ENCODE measurements around the gene TNS2. TPM values are rescaled to one million over a fixed set of nuclear protein-coding genes. Genes with fewer than 3 reads are reported as not detected.

TNS2 gene
- total and polyA plus RNA-seq, 10 of the 15 experiments (the other 5 are each of a cell fraction or from before 2014, with no cell fraction given), result 0.03 to 0.72 (median 0.16) TPM; not detected in 4

- TF ChIP-seq, protein P1, sequence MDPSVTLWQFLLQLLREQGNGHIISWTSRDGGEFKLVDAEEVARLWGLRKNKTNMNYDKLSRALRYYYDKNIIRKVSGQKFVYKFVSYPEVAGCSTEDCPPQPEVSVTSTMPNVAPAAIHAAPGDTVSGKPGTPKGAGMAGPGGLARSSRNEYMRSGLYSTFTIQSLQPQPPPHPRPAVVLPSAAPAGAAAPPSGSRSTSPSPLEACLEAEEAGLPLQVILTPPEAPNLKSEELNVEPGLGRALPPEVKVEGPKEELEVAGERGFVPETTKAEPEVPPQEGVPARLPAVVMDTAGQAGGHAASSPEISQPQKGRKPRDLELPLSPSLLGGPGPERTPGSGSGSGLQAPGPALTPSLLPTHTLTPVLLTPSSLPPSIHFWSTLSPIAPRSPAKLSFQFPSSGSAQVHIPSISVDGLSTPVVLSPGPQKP (IDR thresholded peaks at IDR 0.05; ENCODE audit: low read depth, low read length), result no peak
- TF ChIP-seq HDAC2 (IDR thresholded peaks at IDR 0.05) (no peak), EGR1 (IDR thresholded peaks at IDR 0.05; ENCODE audit: borderline replicate concordance in 1 of 2, low read depth in 2 of 2, low read length in 2 of 2) (peak in 1 of 2 experiments; percentile 29; a peak in 1 of 3 replicates), PKNOX1 (IDR thresholded peaks at IDR 0.05) (peak; percentile 99), NFIC (IDR thresholded peaks at IDR 0.05; ENCODE audit: low read depth, low read length) (no peak), ATF7 (IDR thresholded peaks at IDR 0.05; ENCODE audit: low read depth) (no peak), TARDBP (IDR thresholded peaks at IDR 0.05; ENCODE audit: borderline replicate concordance) (no peak), JUNB (IDR thresholded peaks at IDR 0.05) (no peak), SRF (IDR thresholded peaks at IDR 0.05; ENCODE audit: low read depth in 2 of 2, low read length in 2 of 2) (no peak), SREBF2 (IDR thresholded peaks at IDR 0.05; ENCODE audit: low read length) (no peak), SUPT20H (IDR thresholded peaks at IDR 0.05; ENCODE audit: borderline replicate concordance, control insufficient read depth, low read depth, low read length) (no peak), STAT3 (IDR thresholded peaks at IDR 0.05; ENCODE audit: low read depth, low read length) (no peak), ZNF274 (IDR thresholded peaks at IDR 0.05; ENCODE audit: insufficient read depth, insufficient read length) (no peak), NR2F1 (conservative IDR thresholded peaks at IDR 0.05) (peak; percentile 34; the same call in 1 of the 2 replicates), BHLHE40 (IDR thresholded peaks at IDR 0.05; ENCODE audit: borderline replicate concordance in 1 of 2, low read depth in 2 of 2, low read length in 1 of 2) (peak in 1 of 2 experiments; percentile 53; a peak in 1 of 4 replicates), SIN3A (IDR thresholded peaks at IDR 0.05; ENCODE audit: low read depth, low read length) (no peak)
- TF ChIP-seq, protein P2, sequence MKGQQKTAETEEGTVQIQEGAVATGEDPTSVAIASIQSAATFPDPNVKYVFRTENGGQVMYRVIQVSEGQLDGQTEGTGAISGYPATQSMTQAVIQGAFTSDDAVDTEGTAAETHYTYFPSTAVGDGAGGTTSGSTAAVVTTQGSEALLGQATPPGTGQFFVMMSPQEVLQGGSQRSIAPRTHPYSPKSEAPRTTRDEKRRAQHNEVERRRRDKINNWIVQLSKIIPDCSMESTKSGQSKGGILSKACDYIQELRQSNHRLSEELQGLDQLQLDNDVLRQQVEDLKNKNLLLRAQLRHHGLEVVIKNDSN (IDR thresholded peaks at IDR 0.05; ENCODE audit: borderline replicate concordance, extremely low read length, insufficient read depth, low read depth, low read length), result no peak
- TF ChIP-seq, protein P3, sequence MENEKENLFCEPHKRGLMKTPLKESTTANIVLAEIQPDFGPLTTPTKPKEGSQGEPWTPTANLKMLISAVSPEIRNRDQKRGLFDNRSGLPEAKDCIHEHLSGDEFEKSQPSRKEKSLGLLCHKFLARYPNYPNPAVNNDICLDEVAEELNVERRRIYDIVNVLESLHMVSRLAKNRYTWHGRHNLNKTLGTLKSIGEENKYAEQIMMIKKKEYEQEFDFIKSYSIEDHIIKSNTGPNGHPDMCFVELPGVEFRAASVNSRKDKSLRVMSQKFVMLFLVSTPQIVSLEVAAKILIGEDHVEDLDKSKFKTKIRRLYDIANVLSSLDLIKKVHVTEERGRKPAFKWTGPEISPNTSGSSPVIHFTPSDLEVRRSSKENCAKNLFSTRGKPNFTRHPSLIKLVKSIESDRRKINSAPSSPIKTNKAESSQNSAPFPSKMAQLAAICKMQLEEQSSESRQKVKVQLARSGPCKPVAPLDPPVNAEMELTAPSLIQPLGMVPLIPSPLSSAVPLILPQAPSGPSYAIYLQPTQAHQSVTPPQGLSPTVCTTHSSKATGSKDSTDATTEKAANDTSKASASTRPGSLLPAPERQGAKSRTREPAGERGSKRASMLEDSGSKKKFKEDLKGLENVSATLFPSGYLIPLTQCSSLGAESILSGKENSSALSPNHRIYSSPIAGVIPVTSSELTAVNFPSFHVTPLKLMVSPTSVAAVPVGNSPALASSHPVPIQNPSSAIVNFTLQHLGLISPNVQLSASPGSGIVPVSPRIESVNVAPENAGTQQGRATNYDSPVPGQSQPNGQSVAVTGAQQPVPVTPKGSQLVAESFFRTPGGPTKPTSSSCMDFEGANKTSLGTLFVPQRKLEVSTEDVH (IDR thresholded peaks at IDR 0.05; ENCODE audit: low read depth, partially characterized antibody), result no peak
These were observed 29.6 kb downstream of the TNS2 start, which contains the start of gene SPRYD3 (continued) for GRCh38 chr12:53079226-53080117.

Measured in GM12878 (cell line).